Memory B cell (primary cell): Measurements from ENCODE around the gene IZUMO4.
A peak's percentile ranks its signal among the peaks of the same experiment; 100 is the strongest.

Experiments
- ATAC-seq: fragments of 150-1000 bp; cut with Tn5 transposase; 2 replicates; pipeline ENCODE4 v1.10.0; 2021; ENCODE audit warnings: low read depth, mild to moderate bottlenecking, moderate library complexity
- DNase-seq, 2 donors: peaks; one replicate each; pipeline ENCODE4 v3.0.0; 2022; ENCODE audit warnings: low spot score in 2 of 2
- H3K27ac Mint-ChIP-seq: one replicate; pipeline ENCODE4 v1.8.0; 2022; ENCODE audit warnings: mild to moderate bottlenecking, moderate library complexity, mixed read lengths
- H3K27me3 Mint-ChIP-seq: one replicate; pipeline ENCODE4 v1.8.0; 2022; ENCODE audit warnings: mixed read lengths
- H3K36me3 Mint-ChIP-seq: one replicate; pipeline ENCODE4 v1.8.0; 2022; ENCODE audit warnings: mild to moderate bottlenecking, mixed read lengths
- H3K4me1 Mint-ChIP-seq: one replicate; pipeline ENCODE4 v1.8.0; 2022; ENCODE audit warnings: mixed read lengths
- H3K4me3 Mint-ChIP-seq: one replicate; pipeline ENCODE4 v1.8.0; 2022; ENCODE audit warnings: mild to moderate bottlenecking, moderate library complexity, mixed read lengths
- H3K9me3 Mint-ChIP-seq: one replicate; pipeline ENCODE4 v1.8.0; 2022; ENCODE audit warnings: mixed read lengths

IZUMO4 gene

DNA sequence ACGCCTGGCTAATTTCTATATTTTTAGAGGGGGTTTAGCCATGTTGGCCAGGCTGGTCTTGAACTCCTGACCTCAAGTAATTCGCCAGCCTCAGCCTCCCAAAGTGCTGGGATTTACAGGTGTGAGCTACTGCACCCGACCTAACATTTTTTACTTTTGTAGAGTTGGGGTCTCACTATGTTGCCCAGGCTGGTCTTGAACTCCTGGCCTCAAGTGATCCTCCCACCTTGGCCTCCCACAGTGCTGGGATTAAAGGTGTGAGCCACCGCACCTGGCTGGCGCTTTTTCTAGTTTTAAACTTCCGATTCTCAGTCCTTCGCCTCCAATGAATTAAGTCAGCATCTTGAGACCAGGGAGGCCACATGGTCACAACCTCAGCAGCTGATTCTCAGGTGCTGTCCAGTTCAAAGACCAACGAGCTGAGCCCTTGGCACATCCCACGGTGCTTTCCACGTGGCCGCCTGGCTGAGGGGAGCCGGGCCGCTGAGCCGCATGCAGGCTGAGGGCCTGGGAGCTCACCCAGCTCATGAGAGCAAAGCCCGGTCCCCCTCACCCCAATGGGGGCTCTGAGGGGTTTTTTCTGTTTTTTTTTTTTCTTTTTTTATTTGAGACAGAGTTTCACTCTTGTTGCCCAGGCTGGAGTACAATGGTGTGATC, 45.6 kb downstream of the IZUMO4 start:
- DNase-seq (no peak), ATAC-seq (no peak)
- H3K4me3 Mint-ChIP-seq, result no peak overlapping the region
- peaks cover 11% of the 10 kb centered on the region for H3K4me1 Mint-ChIP-seq
- H3K9me3 Mint-ChIP-seq, result no peaks in the 10 kb centered on the region
- H3K27me3 Mint-ChIP-seq, result no peaks in the 10 kb centered on the region
- H3K27ac Mint-ChIP-seq, result no peak overlapping the region
- peaks cover 5% of the 10 kb centered on the region for H3K36me3 Mint-ChIP-seq

- H3K9me3 Mint-ChIP-seq, result no peaks in the 10 kb centered on the region
- H3K4me1 Mint-ChIP-seq, result peaks cover 16% of the 10 kb centered on the region
- ATAC-seq (no peak), DNase-seq (no peak)
- no peak overlapping the region for H3K4me3 Mint-ChIP-seq
- no peaks in the 10 kb centered on the region for H3K27me3 Mint-ChIP-seq
- H3K36me3 Mint-ChIP-seq, result peaks cover 5% of the 10 kb centered on the region
- no peak overlapping the region for H3K27ac Mint-ChIP-seq
Observed at GRCh38 chr19:2144190-2144589, 47.5 kb downstream of the IZUMO4 start.

DNA sequence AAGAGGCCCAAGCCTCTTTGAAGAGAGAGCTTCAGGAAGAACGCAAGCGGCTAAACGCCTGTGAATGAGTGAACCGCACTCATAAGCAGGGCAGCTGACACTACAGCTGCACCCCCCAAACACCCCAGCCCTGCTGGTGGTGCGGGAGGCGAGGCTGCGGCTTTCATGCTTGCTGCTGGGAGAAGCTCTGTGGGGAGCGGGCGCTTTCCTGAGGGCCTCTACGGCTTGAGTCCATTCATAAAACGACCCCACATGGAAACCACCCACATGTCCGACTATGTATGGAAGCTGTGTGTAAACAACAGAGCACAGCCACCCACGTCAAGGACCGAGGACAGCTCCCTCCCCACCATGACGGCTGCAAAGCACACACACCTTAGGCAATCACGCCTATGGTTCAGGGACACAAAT, 49.1 kb downstream of the IZUMO4 start:
- ATAC-seq, result no peak
- Mint-ChIP-seq H3K4me1 (peaks cover 26% of the 10 kb centered on the region), H3K36me3 (peaks cover 2% of the 10 kb centered on the region)

DNA sequence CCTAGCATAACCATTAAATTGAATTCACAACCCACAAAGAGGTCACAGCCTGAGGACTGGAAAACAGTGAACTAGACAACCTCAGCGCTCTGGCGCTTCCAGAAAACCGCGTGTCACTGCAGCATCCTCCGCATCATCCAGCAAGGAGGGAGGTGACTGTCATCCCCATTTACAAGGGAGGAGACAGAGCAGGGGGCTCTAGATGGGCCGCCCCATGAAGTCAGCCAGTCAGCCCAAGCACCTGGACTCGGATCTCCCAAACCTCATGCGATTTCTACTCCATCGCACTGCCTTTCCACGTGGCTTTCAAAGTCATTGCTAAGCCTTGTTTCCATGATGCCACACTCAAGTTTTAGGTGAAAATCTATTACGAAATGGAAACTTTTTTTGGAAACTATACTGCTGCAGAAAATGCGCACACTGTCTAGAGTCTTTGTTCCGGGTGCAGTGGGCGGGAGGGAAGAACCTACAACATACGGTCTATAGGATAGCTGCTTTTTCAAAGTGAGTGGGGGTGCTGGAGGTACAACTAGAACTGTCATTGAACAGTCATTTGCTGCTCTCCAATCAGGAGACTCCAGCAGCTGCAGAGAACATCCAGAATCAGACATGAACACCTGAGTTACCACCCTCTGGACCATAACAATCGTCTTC, 51.9 kb downstream of the IZUMO4 start:
- H3K4me1 Mint-ChIP-seq, result peaks cover 27% of the 10 kb centered on the region

More for the DNA sequence above, 49.1 kb downstream of the IZUMO4 start:
- Mint-ChIP-seq H3K27ac (no peak overlapping the region), H3K4me3 (no peak overlapping the region), H3K27me3 (no peaks in the 10 kb centered on the region), H3K9me3 (no peaks in the 10 kb centered on the region)
- no peak for DNase-seq

More for the DNA sequence above, 51.9 kb downstream of the IZUMO4 start:
- H3K9me3 Mint-ChIP-seq, result no peaks in the 10 kb centered on the region
- H3K27ac Mint-ChIP-seq, result peak overlapping the region; percentile 14
- H3K27me3 Mint-ChIP-seq, result no peaks in the 10 kb centered on the region
- DNase-seq (no peak), ATAC-seq (no peak)
- peaks cover 2% of the 10 kb centered on the region for H3K36me3 Mint-ChIP-seq
- peak overlapping the region; percentile 43 for H3K4me3 Mint-ChIP-seq
